AG04449 (cell line): Measurements from ENCODE around the gene TMEM164.

Source experiments
- CTCF ChIA-PET: fragments of 350-600 bp; formaldehyde crosslinking; extraction: SDS; loops from one replicate; lab custom pipeline; 2021; ENCODE audit warnings: antibody characterized with exemption; lab: Yijun Ruan, JAX
- POLR2A ChIA-PET: fragments of 400-600, 350-600 bp; formaldehyde crosslinking; extraction: SDS; loops from one replicate; lab custom pipeline; 2020; ENCODE audit warnings: antibody characterized with exemption, inconsistent platforms; lab: Yijun Ruan, JAX
- DNase-seq: peaks from one replicate; pipeline ENCODE4 v3.0.0-alpha.2; 2010; ENCODE audit warnings: low read depth, low spot score
- H3K4me3 ChIP-seq: 2 replicates; pipeline ENCODE4 v1.5.1; 2011; ENCODE audit warnings: low read depth, mild to moderate bottlenecking, control low read depth, low read length
- TF ChIP-seq, protein P1 (sequence below): IDR thresholded peaks from one replicate; pipeline ENCODE4 v1.5.1; 2011; ENCODE audit warnings: mild to moderate bottlenecking, moderate library complexity, low read length, control low read depth, inconsistent platforms; ENCODE audit not compliant: insufficient read depth; ENCODE audit errors: missing control alignments

The TMEM164 gene

DNA sequence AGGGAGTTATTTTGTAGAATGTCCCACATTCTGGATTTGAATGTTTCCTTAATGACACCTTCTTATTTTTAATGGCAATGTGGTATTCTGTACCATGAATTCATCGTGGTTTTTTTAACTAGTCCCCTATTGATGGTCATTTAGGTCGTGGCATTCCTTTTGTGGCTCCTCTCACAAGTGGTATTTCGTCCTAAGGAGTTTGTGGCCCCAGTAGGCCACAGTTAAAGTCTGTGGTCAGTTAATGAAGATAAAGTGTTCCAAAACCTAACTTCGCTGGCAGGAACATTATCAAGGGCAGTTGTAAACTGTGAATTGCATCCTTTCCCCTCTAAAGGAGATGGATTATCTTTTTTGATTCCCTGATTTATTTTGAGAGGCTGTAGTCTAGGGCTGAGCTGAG is 133.2 kb downstream of the TMEM164 start:
- no peak overlapping the region for H3K4me3 ChIP-seq
- no peak for DNase-seq
- CTCF ChIA-PET: interaction anchor here (5.8 kb wide), 1 partner anchor 10 kb away, joined by 45 read pairs; no protein-coding TSS in a partner anchor
- TF ChIP-seq, protein P1, sequence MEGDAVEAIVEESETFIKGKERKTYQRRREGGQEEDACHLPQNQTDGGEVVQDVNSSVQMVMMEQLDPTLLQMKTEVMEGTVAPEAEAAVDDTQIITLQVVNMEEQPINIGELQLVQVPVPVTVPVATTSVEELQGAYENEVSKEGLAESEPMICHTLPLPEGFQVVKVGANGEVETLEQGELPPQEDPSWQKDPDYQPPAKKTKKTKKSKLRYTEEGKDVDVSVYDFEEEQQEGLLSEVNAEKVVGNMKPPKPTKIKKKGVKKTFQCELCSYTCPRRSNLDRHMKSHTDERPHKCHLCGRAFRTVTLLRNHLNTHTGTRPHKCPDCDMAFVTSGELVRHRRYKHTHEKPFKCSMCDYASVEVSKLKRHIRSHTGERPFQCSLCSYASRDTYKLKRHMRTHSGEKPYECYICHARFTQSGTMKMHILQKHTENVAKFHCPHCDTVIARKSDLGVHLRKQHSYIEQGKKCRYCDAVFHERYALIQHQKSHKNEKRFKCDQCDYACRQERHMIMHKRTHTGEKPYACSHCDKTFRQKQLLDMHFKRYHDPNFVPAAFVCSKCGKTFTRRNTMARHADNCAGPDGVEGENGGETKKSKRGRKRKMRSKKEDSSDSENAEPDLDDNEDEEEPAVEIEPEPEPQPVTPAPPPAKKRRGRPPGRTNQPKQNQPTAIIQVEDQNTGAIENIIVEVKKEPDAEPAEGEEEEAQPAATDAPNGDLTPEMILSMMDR: no peak
- POLR2A ChIA-PET: no interaction called here

DNA sequence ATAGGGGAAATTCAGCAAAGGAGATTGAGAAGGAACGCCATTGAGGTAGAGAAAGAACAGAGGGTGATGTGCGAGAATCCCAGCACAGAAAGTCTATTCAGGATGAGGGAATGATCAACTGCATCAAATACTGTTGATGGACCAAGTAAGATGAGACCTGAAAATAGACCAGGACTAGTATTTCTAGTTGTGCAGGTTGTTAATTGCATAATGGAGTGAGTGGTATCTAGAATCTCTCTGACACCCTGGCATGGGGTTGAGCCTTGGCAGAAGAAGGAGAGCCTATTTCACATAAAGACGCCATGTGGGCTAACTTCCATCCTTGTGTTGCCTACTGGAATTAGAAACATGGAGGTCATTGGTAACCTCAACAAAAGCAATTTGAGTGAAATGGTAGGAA is 135.6 kb downstream of the TMEM164 start:
- CTCF ChIA-PET: interaction anchor here (5.8 kb wide), 1 partner anchor 8 kb away, joined by 45 read pairs; no protein-coding TSS in a partner anchor
- no peak for DNase-seq
- POLR2A ChIA-PET: no interaction called here
- TF ChIP-seq, protein P1: no peak
- H3K4me3 ChIP-seq: no peak overlapping the region

- DNase-seq: no peak
- H3K4me3 ChIP-seq: no peak overlapping the region
- ChIA-PET CTCF (no interaction called here), POLR2A (no interaction called here)
- TF ChIP-seq, protein P1: no peak
These were observed 136.3 kb downstream of the TMEM164 start for GRCh38 chrX:110139172-110139571.

- no peak for DNase-seq
- H3K4me3 ChIP-seq: no peak overlapping the region
- CTCF ChIA-PET: interaction anchor here (1.6 to 9.2 kb wide), 3 partner anchors 13 to 271 kb away, joined by 6 to 208 read pairs (median 10); no protein-coding TSS in a partner anchor
- POLR2A ChIA-PET: no interaction called here
- TF ChIP-seq, protein P1: no peak
These were observed 139.2 kb downstream of the TMEM164 start for GRCh38 chrX:110142096-110142495.

GRCh38 chrX:110143454-110144210 is 140.7 kb downstream of the TMEM164 start:
- CTCF ChIA-PET: interaction anchor here (1.1 to 9.2 kb wide), 6 partner anchors 8 to 270 kb away, joined by 3 to 208 read pairs (median 8); no protein-coding TSS in a partner anchor
- TF ChIP-seq, protein P1: no peak
- POLR2A ChIA-PET: interaction anchor here (0.6 kb wide), 1 partner anchor 71 kb away, joined by 3 read pairs; no protein-coding TSS in a partner anchor
- DNase-seq: no peak
- H3K4me3 ChIP-seq: no peak overlapping the region

DNA sequence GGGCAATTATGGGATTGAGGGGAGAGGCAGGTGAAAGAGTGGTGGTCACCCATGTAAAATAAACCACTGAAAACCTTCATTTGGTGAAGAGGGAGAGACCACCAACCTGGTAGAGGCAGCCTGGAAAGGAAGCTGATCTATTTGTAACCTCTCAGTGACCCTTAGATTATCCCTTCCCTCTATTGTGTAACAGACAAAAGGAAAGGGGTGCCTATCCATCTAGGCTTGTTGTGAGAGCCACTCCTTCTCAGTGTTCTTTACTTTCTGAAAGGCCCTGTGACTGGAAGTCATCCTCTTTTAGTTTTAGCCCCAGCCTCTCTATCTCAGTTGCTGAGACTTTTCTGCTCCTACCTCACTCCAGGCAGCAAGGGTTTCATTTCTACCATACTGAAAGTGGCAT is 142.4 kb downstream of the TMEM164 start:
- ChIA-PET CTCF (interaction anchor here (0.9 to 9.2 kb wide), 8 partner anchors 9 to 268 kb away, joined by 3 to 208 read pairs (median 34); no protein-coding TSS in a partner anchor), POLR2A (no interaction called here)
- no peak overlapping the region for H3K4me3 ChIP-seq
- TF ChIP-seq, protein P1: no peak
- DNase-seq: no peak
